HS-27A (cell line): ENCODE measurements around the gene LEFTY1.
"Not testable (repeated sequence)": the region's sequence is repeated elsewhere in the genome, so short reads cannot be mapped to it uniquely, and the experiment has no call there.

ENCODE experiments used
- DNase-seq: peaks from one replicate; pipeline ENCODE4 v3.0.0-alpha.2; 2012; ENCODE audit warnings: low read depth, missing footprints

LEFTY1 gene, protein sequence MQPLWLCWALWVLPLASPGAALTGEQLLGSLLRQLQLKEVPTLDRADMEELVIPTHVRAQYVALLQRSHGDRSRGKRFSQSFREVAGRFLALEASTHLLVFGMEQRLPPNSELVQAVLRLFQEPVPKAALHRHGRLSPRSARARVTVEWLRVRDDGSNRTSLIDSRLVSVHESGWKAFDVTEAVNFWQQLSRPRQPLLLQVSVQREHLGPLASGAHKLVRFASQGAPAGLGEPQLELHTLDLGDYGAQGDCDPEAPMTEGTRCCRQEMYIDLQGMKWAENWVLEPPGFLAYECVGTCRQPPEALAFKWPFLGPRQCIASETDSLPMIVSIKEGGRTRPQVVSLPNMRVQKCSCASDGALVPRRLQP

GRCh38 chr1:225888898-225889601, at the start of gene LEFTY1:
Gene LEFTY1 (minus strand): TSS chr1:225889146. CDS start chr1:225889066, 80 bp downstream.
- no peak for DNase-seq

DNA sequence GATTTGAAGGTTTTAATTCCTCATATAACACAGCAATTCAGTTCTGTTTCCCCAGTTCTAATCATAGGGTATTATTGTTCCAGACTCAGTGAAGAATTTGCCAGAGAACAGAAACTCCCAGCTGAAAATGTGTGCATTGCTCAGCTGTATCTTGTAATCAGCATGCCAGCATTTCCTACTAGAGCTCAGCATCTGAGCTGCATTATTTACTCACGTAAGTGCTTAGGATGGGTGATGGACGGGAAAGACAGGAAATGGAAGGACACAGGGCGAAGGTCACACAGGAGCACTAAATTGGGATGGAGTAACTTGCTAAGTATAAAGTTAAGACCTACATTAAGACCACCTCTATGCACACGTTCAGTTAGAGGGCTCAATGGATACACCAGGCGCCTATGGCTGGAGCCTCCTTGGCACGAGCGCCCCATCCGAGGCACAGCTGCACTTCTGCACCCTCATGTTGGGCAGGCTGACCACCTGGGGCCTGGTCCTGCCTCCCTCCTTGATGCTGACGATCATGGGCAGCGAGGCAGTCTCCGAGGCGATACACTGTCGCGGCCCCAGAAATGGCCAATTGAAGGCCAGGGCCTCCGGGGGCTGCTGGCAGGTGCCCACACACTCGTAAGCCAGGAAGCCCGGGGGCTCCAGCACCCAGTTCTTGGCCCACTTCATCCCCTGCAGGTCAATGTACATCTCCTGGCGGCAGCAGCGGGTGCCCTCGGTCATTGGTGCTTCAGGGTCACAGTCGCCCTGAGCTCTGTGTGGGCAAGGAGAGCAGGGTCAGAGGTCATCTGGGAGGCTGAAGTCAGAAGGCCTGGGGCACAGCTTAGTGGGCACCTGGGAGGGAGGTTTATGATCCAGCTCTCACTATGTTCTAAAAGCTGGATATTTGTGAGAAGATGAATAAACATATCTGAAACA, 48.4 kb upstream of the LEFTY1 start:
- DNase-seq = no peak

GRCh38 chr1:225936523-225936922, 47.6 kb upstream of the LEFTY1 start:
- DNase-seq = no peak

- not testable (repeated sequence) for DNase-seq
These were observed 47.1 kb upstream of the LEFTY1 start for GRCh38 chr1:225936086-225936485.

DNA sequence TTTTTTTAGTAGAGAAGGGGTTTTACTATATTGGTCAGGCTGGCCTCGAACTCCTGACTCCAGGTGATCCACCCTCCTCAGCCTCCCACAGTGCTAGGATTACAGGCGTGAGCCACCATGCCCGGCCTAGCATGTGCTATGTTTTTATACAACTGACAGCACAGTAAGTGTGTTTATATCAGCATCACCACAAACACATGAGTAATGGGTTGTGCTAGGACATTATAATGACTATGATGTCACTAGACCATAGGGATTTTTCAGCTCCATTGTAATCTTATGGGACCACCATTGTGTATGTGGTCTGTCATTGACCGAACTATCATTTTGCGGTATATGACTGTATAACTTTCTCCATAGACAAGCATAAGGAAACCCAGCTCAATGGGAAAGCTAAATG, 45.8 kb upstream of the LEFTY1 start:
- DNase-seq = no peak

- peak; percentile 34 for DNase-seq
These were observed 44.1 kb upstream of the LEFTY1 start for GRCh38 chr1:225933072-225933471.

DNA sequence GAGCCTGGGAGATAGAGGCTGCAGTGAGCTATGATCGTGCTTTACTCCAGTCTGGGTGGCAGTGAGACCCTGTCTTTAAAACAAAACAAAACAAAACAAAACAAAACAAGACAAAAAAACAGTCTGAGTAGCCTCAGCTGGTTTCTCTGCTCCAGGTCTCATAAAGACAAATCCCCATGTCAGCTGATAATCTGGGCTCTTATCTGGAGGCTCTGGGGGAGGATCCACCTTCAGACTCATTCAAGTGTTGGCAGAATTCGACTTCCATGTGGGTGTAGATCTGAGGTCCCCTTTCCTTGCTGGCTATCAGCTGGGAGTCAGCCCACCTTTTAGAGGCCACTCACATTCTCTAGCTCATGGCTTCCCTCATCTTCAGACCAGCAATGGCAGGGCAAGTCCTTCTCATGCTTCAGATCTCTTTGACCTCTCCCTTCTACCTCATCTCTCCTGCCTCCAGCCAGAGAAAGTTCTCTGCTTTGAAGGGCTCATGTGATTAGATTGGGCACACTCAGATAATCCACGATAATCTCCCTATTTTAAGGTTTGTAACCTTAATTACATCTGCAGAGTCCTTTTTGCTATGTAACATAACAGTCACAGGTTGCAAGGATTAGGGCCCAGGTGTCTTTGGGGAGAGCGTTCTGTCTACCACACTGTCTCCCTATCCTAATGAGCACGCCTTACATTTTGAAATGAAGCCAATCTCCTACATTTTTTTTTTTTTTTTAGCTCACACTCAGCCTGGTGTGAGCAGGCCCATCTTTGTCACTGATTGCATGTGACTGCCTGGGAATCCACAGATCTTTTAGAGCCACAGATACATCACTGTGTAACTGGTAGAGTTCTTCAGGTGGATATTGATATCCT, 42.6 kb upstream of the LEFTY1 start:
- no peak for DNase-seq

DNA sequence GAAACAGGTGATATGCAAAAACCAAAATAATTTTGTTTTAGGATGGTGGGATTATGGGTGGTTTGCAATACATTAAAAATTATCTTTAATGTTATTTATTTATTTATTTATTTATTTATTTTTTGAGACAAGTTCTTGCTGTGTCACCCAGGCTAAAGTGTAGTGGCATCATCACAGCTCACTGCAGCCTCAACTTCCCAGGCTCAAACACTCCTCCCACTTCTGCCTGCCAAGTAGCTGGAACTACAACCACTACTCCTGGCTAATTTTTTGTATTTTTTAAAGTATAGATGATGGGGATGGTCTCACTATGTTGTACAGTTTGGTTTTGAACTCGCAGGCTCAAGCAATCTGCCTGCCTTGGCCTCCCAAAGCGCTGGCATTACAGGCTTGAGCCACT, 41.6 kb upstream of the LEFTY1 start:
- no peak for DNase-seq

- not testable (repeated sequence) for DNase-seq
These were observed 40.5 kb upstream of the LEFTY1 start for GRCh38 chr1:225929462-225929861.

GRCh38 chr1:225928186-225929175, 39.5 kb upstream of the LEFTY1 start:
- no peak for DNase-seq

GRCh38 chr1:225926551-225927113, 37.7 kb upstream of the LEFTY1 start:
- peak; percentile 15 for DNase-seq

GRCh38 chr1:225923692-225924555, 35.0 kb upstream of the LEFTY1 start, which contains the start of gene PYCR2:
Gene PYCR2 (minus strand): TSS chr1:225924250. CDS start chr1:225924110, 140 bp downstream.
- DNase-seq = peak; percentile 77

- no peak for DNase-seq
These were observed 34.4 kb upstream of the LEFTY1 start for GRCh38 chr1:225923381-225923691.

DNA sequence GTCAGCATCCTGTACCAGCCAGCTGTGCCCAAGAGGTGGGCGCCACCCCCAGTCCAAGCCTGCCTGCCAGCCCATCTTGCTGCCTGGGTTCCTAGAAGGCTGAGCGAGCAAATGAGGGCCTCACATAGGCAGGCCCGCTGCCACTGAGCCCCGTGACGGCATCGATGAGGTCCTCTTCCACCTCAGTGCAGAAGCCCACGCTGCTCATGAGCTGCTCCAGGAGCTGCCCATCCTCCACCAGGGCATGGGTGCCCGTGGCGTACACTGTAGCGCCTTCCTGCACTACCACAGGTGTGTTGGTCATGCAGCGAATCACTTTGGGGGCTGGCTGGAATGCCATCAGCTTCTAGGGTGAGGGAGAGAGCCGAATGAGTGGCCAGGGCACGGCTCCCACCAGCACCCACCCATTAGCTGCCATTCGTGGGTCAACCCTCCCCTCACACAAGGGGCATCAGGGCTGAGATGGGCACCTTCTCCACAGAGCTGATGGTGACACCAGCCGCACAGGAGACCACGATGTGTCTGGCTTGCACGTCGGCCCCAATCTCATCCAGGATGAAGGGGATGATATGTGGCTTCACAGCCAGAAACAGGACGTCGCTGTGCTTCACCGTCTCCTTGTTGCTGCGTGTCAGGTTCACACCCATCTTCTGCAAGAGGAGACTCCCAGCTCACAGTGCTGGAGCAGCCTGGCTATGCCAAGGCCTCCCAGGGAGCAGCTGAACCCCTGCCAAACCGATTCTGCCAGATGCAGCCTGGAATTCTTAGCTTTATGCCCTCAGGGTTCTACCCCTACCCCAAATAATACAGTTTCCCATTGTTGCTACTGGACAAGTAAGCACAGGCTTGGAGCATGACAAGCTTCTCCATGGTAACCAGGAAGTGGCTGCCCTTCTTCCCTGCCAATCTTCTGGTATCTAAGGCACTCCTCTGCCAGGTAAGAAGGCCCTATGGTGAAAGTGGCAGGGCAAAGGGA, 33.1 kb upstream of the LEFTY1 start:
- DNase-seq = no peak

DNA sequence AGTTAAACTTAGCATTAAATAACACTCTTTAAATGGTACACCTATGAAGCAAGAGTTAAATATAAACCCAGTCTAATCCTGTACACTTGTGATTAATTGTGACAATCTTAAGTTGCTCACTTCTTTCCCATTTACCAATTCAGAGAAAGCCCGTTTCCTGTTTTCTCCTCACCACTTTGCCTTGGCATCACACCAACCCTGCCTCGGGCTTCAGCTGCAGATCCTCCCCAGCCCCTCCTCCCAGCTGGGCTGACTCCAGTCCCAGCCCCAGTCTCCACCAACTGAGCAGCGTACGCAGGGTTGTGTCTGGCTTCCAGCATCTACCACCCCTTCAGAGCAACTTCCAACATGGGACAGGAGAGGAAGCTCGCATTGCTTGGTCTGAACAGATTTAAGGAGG, 31.0 kb upstream of the LEFTY1 start:
- DNase-seq = no peak

DNA sequence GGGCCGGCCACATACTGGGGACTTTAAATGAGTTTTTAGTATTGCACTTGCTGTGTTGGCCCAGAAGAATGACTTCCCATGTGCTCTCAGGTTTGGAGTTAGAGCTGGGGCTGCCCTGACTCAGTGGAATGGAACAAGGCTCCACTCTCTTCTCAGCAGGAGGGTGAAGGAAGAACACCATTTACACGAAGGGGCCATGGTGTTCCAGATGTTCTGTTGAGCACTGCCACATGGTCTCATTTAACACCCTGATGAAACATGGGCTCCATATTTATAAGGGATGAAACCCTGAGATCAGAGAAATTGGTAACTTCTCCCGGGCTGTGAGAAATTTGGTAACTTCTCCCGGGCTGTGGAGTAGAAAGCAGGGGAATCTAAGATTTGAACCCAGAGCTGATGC, 29.3 kb upstream of the LEFTY1 start:
- DNase-seq = no peak

- DNase-seq = no peak
These were observed 28.6 kb upstream of the LEFTY1 start for GRCh38 chr1:225917536-225917935.

DNA sequence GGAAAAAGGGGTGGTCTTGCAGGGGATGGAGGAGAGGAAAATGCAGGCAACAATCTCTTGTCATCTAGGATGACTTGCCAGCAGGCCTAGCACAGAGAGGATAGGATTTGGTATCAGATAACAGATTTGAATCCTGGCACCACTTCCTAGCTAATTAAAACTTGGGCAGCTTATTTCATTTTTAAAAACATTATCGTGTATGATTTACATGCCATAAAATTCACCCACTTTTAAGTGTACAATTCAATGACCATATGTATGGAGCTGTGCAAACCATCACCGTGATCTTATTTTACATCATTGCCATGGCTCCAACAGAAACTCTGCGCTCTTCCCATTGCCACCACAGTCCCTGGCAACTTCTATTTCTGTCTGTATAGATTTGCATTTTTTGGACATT, 28.2 kb upstream of the LEFTY1 start:
- no peak for DNase-seq
